ENCODE results near the gene MACROD1.

Gene MACROD1, protein sequence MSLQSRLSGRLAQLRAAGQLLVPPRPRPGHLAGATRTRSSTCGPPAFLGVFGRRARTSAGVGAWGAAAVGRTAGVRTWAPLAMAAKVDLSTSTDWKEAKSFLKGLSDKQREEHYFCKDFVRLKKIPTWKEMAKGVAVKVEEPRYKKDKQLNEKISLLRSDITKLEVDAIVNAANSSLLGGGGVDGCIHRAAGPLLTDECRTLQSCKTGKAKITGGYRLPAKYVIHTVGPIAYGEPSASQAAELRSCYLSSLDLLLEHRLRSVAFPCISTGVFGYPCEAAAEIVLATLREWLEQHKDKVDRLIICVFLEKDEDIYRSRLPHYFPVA

DNA sequence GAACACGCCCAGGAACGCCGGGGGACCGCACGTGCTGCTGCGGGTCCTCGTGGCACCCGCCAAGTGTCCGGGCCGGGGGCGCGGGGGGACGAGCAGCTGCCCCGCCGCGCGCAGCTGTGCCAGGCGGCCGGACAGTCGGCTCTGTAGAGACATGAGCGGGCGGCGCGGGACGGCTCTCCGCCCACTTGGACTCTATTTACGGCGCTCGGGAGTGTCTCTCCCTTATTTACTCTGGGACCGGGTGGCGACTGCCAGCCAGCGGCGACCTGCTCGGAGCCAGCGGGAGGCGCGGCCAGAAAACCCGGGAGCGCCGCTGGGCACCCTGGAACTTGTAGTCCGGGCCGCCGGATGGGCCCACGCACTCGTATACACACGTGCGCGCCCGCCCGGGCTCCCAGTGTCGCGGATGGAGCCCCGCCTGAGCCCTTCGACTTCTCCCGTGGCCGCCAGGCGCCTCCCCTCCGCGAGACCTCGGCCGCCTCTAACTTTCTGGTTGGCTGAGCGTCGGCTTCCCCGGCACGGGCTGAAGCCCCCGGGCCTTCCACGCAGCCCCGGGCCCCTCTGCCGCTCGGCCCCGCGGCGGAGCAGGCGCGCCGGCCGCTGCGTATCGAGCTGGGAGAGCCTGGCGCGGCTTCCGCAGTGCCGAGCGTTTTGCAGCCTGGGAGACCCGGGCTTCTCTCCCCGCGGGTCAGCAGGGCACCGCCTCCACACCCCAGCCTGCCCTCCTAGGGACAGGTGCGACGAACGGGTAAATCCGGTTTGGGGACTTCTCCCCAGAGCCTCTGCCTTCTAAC lies at the start of gene MACROD1:
Gene MACROD1, minus strand, starts transcription at position 272 of the 794 bp plus-strand sequence. Its CDS starts 119 bp downstream, at position 153.
- no peak for DNase-seq (ENCODE audit: low read depth)

DNA sequence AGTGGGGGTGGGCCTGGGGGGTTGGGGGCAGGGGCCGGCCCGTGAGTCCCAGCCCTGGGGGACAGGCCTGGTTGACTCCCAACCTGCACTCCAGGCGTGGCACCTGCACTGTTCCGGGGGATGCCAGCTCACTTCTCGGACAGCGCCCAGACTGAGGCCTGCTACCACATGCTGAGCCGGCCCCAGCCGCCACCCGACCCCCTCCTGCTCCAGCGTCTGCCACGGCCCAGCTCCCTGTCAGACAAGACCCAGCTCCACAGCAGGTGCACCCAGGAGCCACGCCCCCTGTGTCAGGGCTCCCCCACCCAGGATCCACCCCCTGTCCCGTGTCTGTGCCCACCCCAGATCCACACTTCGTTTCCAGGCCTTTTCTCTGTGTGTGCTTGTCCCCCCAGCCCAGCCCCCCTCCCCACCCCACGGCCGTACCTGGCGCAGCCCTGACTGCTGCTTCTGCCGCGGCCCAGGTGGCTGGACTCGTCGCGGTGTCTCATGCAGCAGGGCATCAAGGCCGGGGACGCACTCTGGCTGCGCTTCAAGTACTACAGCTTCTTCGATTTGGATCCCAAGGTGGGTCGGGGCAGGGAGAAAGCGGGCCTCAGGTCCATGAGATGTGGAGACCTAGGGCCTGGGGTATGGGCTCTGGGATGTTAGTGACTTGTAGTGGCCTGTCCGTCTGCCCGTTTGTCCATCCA lies 45.4 kb upstream of the MACROD1 start:
- no peak for DNase-seq (ENCODE audit: low read depth)

DNA sequence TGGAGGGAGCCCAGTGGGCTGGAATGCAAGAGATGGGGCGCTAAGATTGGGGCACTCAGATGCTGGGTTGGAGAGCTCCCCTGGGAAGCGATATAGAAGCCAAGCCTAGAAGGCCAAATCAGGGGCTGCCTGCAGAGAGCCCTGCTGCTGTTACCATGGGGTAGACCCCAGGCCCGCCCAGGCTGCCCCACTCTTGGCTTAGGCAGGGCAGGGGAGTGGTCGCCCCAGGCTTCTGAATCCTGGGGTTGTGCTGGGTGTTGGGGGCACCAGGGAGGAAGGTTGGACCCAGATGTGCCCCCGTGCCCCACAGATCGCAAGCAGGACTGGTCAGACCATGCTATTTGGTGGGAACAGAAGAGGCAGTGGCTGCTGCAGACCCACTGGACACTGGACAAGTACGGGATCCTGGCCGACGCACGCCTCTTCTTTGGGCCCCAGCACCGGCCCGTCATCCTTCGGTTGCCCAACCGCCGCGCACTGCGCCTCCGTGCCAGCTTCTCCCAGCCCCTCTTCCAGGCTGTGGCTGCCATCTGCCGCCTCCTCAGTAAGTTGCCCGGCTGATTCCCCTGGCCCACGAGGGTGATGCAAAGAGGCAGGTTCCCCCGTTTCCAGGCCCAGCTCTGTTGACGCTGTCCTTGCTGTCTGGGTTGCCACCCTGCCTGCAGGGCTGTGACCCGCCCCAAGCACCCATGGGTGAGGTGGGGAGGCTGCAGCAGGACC lies 44.5 kb upstream of the MACROD1 start:
- DNase-seq (ENCODE audit: low read depth), result no peak

DNA sequence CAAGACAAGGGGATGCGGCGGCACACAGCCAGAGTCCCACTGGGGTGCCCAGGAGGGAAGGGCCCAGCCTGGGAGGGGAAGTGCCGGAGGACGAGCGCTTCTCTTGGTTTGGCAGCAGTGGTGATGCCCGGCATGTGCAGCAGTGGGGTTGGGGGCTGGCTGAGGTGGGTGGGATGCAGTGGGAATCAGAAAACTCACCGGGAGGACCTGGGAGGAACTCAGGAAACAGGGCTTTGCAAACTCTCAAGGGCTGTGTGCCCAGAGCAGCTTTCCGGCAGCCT lies 43.6 kb upstream of the MACROD1 start:
- no peak for DNase-seq (ENCODE audit: low read depth)

DNA sequence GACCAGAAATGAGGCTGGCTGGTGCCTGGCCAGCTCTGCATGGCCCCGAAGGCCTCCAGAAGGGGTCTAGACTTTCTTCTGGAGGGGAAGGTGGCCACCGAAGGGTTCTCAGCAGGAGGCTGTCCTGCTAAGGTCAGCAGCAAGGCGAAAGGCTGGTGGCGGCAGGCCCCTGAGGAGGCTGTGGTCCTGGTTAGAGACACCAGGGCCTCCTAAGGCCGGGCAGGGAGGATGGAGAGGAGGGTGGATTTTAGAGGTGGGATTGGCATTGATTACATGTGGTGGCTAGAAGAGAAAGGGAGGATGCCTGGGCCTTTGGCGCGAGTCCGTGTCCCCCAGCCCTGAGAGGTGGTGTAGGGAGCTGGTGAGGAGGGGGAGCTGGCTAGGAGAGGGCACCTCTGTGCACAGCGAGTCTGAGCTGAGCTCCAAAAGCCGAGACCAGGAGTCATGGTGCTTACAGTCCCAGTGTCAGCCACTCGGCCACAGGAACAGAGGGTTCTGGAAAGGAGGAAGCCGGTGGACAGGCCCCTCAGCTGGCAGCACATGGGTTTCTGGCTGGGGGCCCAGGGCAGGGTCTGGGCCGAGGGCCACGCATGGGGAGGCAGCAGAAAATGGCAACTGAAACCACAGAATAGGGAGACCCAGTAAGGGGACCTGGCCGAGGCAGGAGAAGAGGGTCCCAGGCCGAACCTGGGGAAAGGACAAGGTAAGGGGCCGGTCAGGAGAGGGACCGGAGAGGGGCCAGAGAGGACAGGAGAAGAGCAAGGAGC lies 43.1 kb upstream of the MACROD1 start:
- no peak for DNase-seq (ENCODE audit: low read depth)

DNA sequence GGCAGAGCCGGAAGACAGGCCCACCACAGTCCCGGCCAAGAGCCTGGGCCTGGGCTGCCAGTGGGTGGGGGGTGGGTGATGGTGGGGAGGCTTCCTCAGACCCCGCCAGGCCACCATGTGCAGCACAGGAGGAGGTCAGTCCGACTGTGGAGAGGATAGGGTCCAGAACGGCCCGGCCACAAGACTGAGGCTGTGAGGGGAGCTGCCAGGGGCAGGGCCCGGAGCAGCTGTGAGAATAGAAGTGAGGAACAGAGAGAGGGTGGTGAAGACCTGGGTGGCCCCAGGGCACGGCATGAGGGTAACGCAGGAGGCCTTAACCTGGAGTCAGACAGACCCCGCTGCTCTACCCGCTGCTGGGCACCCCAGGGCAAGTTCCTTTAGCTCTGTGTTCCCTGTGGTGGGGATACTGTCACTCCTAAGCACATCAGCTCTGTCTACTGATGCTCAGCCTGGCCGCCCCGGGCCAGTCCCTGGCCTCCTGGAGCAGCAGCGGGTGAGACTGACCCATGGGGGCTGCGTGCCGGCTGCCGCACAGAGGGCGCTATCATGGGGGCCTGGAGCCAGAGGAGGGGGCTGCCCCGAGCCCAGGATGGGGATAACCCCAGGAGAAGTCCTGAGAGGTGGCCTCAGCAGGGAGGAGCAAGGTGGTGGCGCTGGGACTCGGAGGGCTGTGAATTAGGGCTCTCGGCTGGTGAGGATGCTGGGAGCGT lies 42.3 kb upstream of the MACROD1 start:
- DNase-seq (ENCODE audit: low read depth), result no peak

DNA sequence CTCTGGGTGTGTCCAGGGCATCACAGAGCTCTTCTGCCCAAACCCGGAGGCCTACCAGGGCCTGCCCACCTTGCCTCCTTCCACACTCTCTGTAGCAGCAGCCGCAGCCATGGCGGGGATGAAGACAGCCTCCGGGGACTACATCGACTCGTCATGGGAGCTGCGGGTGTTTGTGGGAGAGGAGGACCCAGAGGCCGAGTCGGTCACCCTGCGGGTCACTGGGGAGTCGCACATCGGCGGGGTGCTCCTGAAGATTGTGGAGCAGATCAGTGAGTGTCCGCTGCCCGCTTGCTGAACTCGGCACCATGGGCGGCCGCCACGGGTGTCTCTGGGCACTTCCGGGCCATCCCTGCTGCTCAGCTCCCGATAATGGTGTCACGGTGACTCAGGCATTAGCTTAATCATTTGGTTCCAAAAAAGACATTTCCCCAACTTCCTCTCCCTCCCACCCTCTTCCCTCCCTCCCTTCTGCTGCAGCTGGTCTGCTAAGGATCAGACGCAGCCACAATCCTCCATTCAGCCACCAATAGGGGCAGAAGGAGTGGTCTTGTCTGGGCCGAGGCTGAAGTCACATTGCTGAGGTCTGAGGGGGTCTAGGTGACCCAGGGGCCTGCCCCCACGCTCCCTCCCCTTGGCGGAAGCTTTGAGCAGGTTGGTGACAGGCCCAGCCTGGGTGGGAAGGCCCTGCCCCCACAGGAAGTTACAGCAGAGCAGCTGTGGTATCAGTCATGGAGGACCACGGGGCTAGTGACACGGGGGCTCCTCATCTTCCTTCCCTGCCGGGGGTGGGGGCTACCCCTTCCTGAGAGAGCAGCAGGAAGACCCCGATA lies 41.6 kb upstream of the MACROD1 start:
- peak; percentile 48 for DNase-seq (ENCODE audit: low read depth)

DNA sequence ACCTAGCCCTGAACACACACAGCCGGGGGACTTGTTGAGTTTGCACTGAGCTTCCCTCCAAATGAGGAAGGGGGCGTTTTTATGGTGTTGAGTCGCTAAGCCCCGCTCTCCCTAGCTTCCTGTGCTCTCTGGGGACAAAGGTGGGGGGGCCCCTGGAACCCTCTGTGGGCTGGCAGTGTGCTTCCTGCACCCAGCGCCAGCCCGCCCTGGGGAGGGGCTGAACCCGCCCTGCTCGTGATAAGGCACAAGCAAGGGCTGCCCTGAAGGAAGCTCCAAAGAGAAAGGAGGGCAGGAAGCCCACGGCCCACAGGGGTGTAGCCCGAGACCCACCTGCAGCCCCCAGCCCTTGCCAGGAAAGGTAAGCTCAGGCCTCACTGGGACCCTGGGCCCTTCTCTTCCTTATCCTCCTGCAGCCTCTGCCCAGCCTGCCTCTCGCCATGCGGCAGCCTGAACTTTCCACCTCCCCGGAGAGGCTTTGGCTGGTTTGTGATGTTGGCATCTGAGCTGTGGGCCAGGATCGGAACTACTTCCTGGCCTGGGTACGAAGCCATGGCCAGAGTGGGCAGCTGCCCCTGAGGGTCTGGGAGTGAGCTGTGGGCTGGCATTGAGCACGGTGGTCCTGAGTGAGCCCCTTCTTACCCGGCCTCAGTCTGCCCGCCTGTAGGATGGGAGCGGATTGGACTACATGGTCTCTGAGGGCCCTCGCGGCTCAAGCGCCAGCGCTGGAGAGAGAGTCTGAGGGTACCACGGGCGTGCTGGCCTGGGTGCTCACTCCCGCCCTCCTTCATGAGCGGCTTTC lies 40.7 kb upstream of the MACROD1 start, which contains the start of gene FERMT3:
Gene FERMT3, plus strand, starts transcription at position 265 of the 799 bp plus-strand sequence. CDS start 644 bp downstream, outside the sequence.
- DNase-seq (ENCODE audit: low read depth), result no peak

DNA sequence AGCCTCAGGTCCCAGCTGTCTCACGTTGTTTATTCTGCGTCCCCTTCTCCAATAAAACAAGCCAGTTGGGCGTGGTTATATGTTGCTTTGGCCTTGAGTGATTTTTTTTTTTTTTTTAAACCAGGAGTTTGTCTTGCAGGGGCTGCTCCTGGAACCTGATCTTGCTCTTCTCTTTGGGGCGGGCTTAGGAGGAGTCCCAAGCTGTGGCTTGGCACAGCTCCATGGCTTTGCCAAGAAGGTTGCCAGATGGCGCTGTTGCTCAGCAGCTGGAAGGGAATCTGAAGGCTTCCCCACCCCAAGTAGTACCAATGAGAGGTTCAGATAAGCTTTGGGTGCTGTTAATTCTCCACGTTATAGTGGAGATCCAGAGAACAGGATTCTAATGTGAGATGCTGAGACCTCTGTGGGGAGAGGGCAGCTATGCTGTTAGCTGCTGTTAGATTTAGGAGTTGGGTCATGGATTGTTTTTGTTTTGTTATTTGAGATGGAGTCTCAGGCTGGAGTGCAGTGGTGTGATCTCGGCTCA lies 38.6 kb upstream of the MACROD1 start:
- DNase-seq (ENCODE audit: low read depth), result peak; percentile 86

DNA sequence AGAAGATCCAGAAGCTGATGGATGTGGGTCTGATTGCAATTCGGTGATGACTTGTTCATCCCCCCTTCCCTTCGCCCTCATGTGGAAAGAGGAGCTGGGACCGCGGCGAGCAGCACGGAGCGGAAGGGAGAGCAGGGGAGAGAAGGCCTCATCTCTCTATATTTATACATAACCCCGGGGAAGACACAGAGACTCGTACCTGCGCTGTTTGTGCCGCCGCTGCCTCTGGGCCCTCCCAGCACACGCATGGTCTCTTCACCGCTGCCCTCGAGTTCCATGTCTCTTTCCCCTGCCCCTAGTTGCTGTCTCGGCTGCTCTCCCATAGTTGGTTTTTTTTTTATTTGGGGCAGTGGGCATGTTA lies 38.1 kb upstream of the MACROD1 start:
- no peak for DNase-seq (ENCODE audit: low read depth)

DNA sequence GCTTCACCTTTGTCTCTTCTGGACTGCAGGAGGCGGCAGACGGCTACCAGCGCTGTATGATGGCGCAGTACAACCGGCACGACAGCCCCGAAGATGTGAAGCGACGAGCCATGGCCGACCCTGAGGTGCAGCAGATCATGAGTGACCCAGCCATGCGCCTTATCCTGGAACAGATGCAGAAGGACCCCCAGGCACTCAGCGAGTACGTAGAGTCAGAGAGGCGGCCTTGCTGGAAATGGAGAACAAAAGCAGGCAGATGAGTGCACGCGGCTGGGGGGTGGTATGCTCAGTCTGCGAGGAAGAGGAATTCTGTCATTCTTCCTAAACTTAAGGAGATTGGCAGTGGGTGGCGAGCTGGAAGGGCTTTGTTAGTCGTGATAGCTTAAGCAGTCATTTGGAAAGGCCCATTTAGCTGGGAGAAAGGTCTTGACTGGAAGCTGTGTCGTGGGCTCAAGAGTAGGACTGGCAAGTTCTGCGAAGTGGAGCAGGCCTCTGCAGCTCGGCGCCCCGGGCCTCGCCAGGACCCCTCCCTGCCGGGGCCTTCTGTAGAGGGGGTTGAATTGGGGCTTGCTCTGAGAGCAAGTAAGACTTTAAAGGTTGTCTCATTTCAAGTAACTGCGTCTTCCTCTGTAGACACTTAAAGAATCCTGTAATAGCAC lies 37.6 kb upstream of the MACROD1 start:
- DNase-seq (ENCODE audit: low read depth), result no peak

DNA sequence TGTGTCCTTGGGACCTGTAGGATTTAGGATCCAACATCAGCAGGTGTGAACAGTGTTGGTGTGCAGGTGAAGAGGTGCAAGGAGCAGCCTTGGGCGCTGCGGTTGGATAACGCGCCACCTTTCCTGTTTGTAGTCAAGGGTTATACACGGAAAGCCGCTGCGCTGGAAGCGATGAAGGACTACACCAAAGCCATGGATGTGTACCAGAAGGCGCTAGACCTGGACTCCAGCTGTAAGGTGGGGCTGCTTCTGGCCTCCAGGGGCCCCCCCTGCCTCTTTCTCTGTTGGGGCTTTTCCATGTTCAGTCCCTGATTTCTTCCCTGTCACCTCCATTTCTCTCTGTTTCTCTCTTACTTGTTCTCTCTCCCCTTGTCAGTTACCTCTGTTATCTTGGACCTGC lies 37.1 kb upstream of the MACROD1 start:
- DNase-seq (ENCODE audit: low read depth), result no peak

DNA sequence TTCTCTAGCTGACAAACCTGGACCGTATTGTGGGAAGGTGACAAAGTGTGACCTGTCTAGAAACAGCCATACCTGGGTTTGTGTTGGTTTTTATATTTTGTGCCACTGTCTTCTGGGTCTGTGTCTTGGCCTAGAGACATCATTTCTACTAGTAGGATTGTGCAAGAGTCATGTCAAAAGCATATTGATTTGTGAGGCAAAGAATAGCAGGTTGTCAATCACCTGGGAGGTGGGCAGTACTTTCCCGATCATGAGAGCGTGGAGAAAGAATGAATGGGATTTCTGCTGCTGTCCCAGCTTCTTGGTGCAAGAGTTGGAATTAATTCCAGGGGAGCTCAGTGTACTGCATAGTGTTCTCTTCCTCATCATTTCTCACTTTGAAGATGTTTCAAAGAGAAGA lies 35.6 kb upstream of the MACROD1 start:
- no peak for DNase-seq (ENCODE audit: low read depth)

DNA sequence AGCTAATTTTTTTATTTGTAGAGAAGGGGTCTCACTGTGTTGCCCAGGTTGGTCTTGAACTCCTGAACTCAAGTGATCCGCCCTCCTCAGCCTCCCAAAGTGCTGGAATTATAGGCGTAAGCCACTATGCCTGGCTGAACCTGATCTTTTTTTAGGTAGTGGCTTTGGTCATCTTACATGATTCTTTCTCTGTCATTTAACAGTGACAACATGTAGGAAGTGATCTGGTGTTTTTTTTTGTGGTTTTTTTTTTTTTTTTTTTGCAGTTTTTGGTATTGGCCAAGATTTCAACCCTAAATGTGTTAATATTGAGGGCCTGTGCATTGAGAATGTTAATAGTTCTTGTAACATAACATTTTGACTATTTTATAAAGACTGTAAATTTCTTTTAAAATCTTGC lies 32.6 kb upstream of the MACROD1 start:
- DNase-seq (ENCODE audit: low read depth), result no peak

DNA sequence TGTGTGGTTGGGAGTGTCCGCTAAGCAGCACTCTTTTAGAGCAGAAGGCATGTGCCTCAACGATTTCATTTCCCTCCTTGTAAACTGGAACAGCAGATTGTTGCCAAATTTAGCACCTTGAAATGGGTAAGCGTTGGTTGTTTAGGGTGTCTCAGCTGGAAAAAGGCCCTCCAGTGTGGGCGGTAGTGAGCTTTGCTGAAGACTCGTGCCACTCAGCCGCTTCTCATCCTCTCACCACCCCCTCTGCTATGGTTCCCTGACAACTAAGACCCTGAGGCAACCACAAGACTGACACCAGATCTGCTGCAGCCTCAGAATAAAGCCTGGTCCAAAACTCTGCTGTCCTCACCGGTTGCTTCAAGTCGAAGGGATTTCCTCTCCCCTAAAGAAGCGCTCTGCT lies 30.7 kb upstream of the MACROD1 start:
- no peak for DNase-seq (ENCODE audit: low read depth)

DNA sequence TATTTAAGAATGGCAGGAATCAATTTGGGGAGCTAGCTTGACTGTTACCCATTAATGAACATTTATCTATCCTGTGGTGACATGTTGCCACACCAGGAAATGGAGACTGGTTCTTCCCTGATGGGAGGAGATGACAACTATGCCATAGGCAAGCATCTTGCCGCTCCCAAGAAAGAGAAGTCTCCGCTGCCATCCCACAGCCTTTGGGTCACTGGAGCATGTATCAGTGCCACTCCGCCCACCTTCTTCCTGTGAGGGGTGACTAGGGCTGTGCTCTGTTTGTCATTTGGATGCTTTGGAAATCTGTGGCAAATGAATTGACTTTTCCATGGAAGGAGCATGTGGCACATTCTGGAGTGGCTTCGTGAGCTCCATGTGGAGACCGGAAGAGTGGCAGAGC lies 26.5 kb upstream of the MACROD1 start:
- DNase-seq (ENCODE audit: low read depth), result no peak

DNA sequence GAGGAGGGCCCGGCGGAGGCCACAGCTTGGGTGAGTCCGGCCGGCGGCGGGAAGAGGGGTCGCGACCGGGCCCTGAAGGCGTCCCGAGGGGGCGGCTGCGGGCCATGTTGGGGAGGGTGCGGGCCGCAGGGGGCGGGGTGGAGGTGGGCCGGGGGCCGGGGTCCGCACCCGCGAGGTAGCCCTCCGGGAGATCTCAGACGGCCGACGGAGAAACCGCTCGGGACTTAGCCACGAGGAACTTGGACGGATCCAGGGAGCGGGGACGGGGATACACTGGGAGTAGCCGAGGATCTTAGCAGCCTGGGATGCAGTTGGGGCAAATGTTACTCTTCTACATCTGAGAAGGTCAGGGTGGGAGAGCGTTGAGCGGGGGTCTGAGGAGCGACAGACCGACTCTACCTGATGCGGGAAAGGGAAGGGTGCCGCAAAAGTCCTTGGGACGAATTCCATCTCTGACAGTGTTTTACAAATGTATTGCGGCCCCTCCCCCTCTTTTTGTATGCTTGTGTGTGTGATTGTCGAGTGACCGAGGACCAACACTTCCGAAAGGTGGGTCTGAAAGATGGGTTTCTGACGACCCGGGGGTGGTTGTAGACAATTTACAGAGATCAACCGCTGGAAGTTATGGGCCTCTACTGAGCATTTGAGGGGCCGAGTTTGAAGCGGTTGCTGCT lies 20.7 kb upstream of the MACROD1 start:
- no peak for DNase-seq (ENCODE audit: low read depth)
